Lower leg skin (tissue), 3 donors: Measurements from ENCODE around the gene PLA2G2C.

Experiments
- CTCF ChIP-seq, 3 donors: fragments of 450-650 bp; IDR thresholded peaks; one replicate each; pipeline ENCODE4 v1.5.1; 2016; ENCODE audit warnings: antibody characterized with exemption in 3 of 3, mild to moderate bottlenecking in 3 of 3, moderate library complexity in 2 of 3
- POLR2A ChIP-seq, 2 donors: fragments of 450-650 bp; IDR thresholded peaks; one replicate each; pipeline ENCODE4 v1.6.1; 2016 to 2017; ENCODE audit warnings: antibody characterized with exemption in 2 of 2, mild to moderate bottlenecking in 1 of 2, moderate library complexity in 1 of 2

GRCh38 chr1:20154301-20154831, 32.0 kb downstream of the PLA2G2C start:
- TF ChIP-seq CTCF (IDR thresholded peaks at IDR 0.05), result no peak
- no peak for TF ChIP-seq POLR2A (IDR thresholded peaks at IDR 0.05)
